Stimulated activated CD4-positive, alpha-beta T cell treated with anti-CD3 and anti-CD28 coated beads, Interleukin-12 subunit alpha, Interleukin-12 subunit beta, amount 100 ng/mL, for 4 hours (primary cell): ENCODE data around the gene PROX1.

Experiments
- DNase-seq: peaks from one replicate; pipeline ENCODE4 v3.0.0-alpha.2; 2020

The PROX1 gene

GRCh38 chr1:214026985-214027384 is 39.2 kb downstream of the PROX1 start:
- no peak for DNase-seq

GRCh38 chr1:214027498-214027897 is 39.7 kb downstream of the PROX1 start:
- no peak for DNase-seq

DNA sequence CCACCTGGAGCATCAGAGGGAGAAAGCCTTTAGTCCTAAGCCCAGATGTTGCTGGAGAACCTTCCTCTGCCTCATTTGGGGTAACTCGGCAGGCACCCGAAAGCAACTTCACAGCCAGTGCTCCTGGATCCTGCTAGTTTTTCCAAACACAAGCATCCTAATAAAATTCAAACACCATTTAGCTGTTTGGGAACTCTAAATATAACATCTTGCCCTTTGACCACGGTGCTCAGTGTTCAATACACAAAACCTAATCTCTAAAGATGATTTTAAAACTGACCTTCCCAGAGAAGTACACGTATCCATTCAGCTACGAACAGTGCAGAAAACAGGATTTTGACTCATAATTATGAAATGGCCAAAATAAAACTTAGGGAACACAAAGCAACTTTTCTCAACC is 40.3 kb downstream of the PROX1 start:
- no peak for DNase-seq

DNA sequence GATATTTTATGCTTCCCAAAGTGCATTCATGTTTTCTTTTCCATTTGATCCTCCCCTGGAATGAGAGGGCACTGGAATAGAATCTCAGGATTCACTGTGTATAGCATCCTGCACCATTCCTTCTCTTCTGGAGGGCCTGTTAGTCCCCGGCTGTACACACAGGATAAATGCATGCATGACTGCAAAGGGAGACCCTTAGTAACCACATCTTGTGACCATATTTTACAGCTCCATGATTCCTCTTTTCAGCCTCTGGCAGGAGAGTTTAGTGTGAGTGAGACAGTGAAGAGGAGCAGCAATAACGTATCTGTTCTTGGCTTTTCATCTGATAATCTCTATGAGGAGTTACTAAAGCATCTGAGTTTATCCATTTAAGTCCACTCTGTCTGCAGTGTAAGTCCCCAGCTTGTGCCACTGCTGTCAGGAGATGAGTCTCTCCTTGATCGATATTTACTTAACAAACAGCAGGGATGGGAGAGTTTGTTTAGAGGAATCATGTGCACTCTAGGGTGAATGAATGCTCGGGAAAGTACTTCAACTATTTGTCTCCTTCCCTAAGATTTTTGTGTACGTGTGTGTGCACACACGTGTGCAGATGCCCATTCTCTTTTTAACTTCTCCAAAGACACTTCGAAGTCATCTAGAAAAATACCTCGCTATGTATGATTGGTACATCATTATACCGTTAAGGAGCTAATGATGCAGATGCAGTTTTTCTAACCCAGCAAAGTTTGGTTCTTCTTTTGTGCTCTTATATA is 41.1 kb downstream of the PROX1 start:
- DNase-seq: no peak

DNA sequence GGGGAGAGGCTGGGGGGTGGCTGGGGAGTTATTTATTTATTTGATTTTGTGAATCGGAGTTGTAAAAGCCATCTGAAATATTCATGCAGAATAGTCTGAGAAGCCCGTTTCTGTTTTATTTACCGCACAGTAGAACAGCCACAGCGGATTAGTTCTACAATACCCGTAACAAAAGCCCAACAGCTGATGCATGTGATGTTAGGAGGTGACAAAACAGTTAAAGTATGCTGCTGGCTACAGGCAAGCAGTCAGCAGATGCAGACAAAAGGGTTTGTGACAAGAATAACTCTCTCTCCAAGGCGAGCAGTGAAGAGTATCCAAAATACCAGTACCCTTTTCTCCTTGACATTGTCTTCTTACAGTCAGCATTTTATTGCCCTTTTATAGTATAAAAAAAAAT is 42.0 kb downstream of the PROX1 start:
- DNase-seq: no peak

DNA sequence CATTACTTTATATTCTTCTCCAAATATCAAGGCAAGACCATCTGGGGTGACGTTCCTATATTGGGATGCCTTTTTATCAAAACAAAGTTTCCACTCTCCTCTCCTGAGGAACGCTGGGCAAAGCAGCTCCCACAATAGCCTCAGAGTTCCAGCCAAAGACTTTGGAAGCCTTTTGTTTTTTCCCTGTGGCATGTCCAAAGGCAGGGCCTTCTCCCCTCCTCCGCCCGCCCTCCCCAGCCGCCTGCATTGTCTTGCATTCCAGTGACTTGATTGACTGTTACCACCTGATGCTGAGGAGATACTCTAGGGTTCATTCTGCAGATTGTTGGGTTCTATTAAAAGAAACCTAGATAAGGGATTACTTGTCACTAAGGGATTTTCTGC is 43.5 kb downstream of the PROX1 start:
- no peak for DNase-seq

DNA sequence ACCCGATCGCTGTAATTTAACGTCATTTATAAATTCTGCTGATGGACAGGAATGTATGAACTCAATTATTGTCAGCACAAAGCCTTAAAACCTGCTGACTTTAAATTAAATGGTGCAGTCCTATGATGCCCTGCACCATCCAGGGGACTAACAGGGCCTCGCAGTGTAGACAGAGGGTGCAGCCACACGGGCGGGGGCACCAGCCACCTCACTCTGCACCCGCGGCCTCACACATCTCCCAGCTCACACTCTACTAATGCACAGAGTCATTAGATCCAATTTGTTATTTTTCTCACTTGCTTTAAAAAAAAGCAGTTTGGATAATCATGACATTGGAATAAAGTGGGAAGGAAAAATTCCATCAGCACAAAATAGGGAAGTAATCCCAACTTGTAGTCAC is 49.7 kb downstream of the PROX1 start:
- no peak for DNase-seq

GRCh38 chr1:214039394-214040018 is 51.7 kb downstream of the PROX1 start:
- no peak for DNase-seq

GRCh38 chr1:214043167-214043566 is 55.4 kb downstream of the PROX1 start:
- DNase-seq: no peak

DNA sequence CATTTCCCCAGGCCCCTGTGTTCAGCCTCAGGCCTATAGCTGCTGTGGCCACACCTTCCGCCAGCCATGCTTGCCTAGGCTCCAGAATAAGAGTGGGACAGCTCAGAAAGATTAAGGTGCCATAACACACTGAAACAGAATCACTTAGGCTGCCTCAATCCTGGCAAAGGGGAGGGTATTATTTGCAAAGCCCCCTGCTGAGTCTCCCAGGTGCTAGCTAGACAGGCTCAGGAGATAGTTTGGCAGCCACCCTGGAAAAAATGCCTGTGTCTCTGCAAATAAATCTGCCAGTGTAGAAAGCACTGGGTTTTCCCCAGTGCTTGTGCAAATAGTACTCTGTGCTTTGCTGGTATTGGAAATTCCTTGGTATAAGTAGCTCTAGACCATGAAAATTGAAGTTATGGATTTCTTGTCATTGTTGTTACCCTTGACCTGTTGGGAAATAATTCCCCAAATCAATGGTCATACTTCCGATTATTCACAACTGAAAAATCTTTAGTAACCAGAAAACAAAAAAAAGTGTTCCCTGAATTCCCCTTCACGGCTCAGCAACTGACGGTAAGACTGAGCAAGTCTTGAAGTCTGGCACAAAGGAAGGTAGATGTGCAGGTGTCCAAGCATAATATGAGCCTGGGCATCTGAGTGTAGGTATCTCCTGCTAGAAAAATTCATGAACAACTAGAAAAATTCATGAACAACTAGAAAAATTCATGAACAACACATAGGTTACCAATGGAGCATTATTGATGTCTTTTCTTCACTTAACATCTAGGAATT is 56.9 kb downstream of the PROX1 start:
- DNase-seq: no peak

- no peak for DNase-seq
These were observed 63.0 kb downstream of the PROX1 start for GRCh38 chr1:214050513-214051401.

DNA sequence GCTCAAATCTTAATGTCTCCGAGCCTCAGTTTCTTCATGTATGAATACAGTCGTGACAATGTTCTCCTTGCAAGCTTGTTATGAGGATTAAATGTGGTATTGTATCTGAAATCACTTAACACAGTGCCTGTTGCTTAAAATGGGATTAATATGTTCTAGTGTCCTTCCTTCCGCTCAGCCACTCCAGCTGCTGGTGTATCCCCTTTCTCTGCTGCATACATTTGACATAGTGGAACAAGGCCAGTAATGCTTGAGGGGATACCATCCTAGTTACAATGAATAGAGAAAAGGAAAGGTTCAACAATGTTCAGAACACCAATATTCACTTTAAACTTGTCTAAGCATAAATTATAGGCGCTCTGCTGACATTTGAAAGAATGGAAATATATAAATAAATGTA is 64.0 kb downstream of the PROX1 start:
- DNase-seq: no peak

- no peak for DNase-seq
These were observed 70.3 kb downstream of the PROX1 start for GRCh38 chr1:214058076-214058475.

GRCh38 chr1:214066190-214066589 is 78.4 kb downstream of the PROX1 start:
- no peak for DNase-seq

- no peak for DNase-seq
These were observed 79.2 kb downstream of the PROX1 start for GRCh38 chr1:214066936-214067335.

DNA sequence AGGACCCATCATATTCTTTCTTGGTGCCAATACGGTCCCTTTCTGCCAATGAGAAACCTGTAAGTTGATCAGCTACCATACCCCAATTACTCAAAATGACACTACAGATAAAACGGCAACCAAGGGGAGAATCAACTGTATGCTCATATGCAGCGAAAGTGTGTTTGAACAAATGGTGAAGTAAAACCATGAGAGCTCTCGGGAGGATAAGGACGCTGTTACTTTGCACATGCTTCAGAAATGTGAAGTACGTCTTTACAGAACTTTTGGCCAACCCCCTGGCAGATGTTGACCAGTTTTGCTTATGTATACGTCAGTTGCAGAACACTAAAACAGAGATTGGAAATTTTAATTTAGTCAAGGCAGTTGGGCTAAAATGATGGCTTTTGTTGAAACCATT is 79.6 kb downstream of the PROX1 start:
- DNase-seq: no peak

GRCh38 chr1:214067853-214068703 is 80.3 kb downstream of the PROX1 start:
- no peak for DNase-seq

GRCh38 chr1:214068979-214069378 is 81.2 kb downstream of the PROX1 start:
- DNase-seq: no peak

DNA sequence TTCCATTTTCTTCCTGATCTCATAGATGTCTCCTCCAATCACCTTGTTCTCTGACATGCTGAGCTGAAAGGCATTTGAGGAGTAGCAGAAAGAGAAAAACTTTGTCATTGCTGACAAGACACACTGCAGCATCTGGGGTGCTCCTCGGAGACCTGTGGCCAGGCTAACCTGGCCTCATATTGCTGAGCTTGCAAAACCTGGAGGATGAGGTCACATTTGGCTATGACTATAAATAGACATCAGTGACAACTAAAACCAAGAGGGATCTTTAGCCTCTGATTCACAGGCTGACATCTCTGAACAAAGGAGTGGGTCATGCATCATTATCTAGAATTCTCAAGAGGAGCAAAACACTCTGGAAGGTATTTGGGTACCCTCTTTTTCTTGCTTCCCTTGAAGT is 83.7 kb downstream of the PROX1 start:
- DNase-seq: no peak

- DNase-seq: no peak
These were observed 84.8 kb downstream of the PROX1 start for GRCh38 chr1:214072426-214073157.

DNA sequence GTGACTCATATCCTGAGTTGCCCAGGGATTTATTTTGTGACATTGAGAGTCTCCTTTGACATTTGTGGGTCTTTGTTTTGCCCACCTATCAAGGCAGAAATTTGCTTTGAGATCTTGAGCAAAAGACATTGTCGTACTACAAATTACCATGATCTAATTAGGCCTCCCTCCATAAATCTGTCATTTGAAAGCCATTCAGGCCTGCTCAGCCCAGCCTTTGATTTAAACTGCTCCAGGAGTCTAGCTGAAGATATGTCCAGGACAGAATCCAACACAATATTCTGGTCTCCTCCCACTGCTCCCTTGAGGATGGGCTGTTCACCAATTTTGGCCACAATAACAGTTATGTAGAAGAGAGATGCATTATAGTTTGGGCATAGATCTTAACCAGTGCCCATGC is 86.7 kb downstream of the PROX1 start:
- DNase-seq: no peak
